OCI-M1 (cell line): ENCODE measurements around the gene SIAH2.
A peak's percentile ranks its signal among the peaks of the same experiment; 100 is the strongest.

Experiments
- DNase-seq: peaks from one replicate; lab custom pipeline; 2025; lab: John Stamatoyannopoulos, UW

SIAH2 gene

GRCh38 chr3:150733936-150734794, 28.8 kb downstream of the SIAH2 start:
- DNase-seq = peak; percentile 49

GRCh38 chr3:150733373-150733935, 29.5 kb downstream of the SIAH2 start:
- peak; percentile 91 for DNase-seq

DNA sequence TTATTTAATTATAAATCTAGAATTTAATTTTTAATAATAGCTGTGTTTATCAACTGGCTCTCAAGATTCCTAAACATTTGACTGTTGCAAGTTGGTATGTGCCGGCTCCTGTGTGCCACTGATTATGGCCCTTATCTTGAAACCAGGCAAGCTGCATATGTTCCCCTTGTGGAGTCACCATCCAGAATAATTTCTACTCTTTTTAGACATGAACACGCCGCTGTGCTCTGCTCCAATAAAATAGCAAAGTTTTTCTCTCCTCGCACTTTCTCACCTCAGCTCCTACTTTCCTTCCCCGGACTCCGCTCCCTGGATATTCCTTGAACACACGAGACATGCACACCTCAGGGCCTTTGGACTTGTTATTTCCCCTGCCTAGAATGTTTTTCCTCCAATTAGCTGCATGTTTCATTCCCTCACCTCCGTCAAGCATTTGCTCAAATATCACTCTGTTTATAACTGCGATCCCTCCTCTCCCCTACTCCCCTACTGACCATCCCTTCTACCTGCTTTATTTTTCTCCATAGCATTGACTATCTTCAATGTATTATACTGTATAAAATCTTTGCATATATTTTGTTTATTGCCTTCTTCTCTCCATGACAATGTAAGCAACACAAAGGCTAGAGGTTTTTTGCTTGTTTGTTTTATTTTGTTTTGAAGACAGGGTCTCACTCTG, 33.1 kb downstream of the SIAH2 start:
- DNase-seq = peak; percentile 87

DNA sequence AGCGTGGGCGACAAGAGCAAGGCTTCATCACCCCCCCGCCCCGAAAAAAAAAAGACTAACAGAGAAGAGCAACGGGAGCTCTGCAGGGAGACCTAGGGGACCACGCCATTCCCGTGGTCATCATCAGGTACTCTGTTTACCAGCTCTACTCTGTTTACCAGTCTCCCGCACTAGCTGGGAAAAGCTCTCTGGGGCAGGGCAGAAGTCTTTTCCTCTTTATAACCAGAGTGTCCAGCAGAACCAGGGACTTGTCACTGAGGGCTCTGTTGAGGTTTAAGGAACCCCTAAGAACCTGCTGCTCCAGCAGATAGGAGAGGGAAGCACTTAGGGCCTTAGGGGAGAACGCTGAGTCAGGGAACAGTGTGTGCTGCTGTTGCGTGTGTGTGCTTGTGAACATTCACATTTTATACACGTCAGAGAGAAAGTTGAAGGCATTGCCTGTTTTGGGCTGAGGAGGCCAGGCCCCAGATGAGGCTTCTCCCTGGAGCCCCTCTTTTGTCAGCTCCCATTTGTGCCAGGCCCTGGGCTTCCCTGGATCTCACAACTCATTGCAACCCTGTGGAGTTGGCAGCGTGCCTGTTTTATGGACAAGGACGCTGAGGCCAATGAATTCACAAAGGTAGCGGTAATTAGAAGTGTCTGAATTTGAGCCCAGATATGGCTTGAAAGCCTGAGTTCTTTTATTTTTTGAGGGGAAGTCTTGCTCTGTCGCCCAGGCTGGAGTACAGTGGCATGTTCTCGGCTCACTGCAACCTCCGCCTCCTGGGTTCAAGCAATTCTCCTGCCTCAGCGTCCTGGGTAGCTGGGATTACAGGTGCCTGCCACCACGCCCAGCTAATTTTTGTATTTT, 35.1 kb downstream of the SIAH2 start:
- DNase-seq = peak; percentile 74

- DNase-seq = no peak
Measured at GRCh38 chr3:150725548-150725947, 37.4 kb downstream of the SIAH2 start.

- no peak for DNase-seq
Measured at GRCh38 chr3:150723946-150724345, 39.0 kb downstream of the SIAH2 start.

DNA sequence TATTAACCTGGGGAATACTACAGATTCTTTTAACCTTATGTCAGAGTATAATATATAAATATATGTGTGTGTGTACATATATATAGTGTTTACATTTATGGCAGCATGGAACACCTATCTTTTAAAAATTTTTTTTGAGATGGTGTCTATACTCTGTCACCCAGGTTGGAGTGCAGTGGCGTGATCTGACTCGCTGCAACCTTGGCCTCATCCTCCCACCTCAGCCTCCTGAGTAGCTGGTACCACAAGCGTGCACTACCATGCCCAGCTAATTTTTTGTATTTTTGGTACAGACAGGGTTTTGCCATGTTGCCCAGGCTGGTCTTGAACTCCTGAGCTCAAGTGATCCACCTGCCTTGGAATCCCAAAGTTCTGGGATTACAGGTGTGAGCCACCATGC, 40.7 kb downstream of the SIAH2 start:
- no peak for DNase-seq

- DNase-seq = peak; percentile 68
Measured at GRCh38 chr3:150721285-150722130, 41.5 kb downstream of the SIAH2 start.

DNA sequence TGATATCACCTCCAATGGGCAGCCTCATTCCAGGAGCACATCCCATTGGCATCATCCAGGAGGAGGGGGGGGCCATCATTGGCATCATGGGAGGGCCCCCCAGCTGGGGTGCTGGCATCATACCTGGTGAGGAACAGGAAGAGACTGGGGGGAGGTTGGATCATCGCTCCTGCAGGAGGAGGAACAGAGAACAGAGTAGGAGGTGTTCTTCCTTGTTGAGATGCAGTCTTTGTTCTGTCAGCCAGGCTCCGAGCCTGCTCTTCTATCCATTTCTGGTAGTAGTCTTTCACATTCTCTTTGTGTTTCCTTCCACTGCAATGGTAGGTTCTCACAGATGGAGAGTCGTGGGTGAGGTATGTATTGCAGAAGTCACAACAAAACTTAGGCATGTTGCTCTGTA, 42.5 kb downstream of the SIAH2 start:
- DNase-seq = no peak

DNA sequence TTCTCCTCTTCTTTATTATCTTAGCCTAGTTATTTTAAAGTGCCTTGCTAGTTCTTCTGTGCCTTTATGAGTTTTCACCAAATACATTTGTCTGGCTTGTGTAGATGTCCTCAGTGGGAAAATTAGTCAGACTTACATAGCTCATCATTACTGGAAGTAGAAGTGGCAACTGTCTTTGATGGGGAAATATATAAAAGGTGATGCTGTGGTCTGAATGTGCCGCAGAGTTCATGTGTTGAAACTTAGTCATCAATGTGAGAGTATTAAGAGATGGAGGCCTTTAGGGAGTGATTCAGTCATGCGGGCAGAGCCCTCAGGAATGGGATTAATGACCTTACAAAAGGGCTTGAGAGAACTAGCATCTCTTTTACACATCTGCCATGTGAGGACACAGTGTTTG, 52.9 kb downstream of the SIAH2 start:
- DNase-seq = no peak

GRCh38 chr3:150703756-150704344, 59.1 kb downstream of the SIAH2 start, which contains the start of gene ERICH6:
ERICH6 (minus strand) TSS chr3:150703920; CDS start chr3:150703898, 22 bp downstream.
- DNase-seq = peak; percentile 90

DNA sequence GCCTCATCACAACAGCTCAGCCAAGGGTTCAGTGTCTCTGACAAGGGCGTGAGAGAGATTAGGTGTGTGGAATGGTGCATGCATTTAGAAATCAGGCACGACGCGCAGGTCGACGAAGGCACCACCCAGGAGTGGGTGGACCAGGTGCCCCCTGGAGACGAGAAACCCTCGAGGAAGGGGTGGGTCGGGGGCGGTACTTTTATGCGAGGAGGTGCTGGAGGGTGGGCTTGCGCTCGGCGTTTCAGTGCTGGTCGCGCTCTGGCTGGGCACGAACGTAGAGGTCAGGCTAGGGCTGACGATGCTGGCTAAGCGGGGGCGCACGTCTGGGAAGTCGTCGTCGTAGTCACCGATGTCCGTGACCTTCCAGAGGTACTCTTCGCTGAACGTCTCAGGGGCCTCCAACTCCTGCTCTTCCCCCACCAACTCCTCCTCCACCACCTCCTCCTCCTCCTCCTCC, 59.6 kb downstream of the SIAH2 start:
- no peak for DNase-seq

- DNase-seq = peak; percentile 29
Measured at GRCh38 chr3:150699068-150699639, 63.8 kb downstream of the SIAH2 start.

GRCh38 chr3:150697646-150698045, 65.3 kb downstream of the SIAH2 start:
- no peak for DNase-seq

- peak; percentile 10 for DNase-seq
Measured at GRCh38 chr3:150691414-150692040, 71.4 kb downstream of the SIAH2 start.
